ENCODE measurements around the gene NEDD4L.

DNA sequence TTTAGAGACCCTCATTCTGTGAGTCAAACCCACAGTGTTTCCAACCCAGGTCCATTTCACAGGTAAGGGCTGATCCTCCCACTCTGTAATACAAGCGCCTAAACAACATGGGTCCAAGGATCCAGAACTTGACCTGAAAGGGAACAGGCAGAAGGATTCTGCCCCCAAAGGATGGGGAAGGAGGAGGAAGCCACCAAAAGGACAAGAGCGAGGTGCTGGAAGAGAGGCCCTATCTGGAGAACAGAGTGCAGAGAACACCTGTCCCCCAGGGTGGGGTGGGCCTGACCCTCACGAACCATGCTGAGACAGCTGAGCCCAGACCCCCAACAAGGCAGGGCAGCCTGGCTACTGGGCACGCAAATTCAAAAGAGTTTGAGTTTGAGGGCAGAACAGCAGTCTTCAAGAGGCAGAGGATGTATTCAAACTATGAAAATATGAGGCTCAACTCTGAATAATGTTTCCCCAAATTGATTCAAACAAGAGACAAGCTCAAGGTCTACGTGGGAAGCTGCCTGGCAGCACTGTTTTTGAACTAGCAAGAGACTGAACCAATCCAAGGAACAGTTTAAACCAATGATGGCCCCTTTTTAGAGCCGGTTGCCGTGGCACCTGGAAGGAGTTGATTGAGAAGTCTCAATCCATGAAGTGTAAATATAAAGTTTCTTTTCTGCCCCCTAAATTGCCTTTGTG, 372.1 kb downstream of the NEDD4L start:
- TF ChIP-seq, protein P1, sequence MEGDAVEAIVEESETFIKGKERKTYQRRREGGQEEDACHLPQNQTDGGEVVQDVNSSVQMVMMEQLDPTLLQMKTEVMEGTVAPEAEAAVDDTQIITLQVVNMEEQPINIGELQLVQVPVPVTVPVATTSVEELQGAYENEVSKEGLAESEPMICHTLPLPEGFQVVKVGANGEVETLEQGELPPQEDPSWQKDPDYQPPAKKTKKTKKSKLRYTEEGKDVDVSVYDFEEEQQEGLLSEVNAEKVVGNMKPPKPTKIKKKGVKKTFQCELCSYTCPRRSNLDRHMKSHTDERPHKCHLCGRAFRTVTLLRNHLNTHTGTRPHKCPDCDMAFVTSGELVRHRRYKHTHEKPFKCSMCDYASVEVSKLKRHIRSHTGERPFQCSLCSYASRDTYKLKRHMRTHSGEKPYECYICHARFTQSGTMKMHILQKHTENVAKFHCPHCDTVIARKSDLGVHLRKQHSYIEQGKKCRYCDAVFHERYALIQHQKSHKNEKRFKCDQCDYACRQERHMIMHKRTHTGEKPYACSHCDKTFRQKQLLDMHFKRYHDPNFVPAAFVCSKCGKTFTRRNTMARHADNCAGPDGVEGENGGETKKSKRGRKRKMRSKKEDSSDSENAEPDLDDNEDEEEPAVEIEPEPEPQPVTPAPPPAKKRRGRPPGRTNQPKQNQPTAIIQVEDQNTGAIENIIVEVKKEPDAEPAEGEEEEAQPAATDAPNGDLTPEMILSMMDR (conservative IDR thresholded peaks at IDR 0.05; ENCODE audit: low read length): no peak
- no peak for TF ChIP-seq EZH2phosphoT487 (IDR thresholded peaks at IDR 0.05; ENCODE audit: borderline replicate concordance, low read depth, low read length)

Data from OCI-LY7 (cell line).